Anterior cingulate cortex (tissue), 58 donors: Measurements from ENCODE around the gene LCN10.
"Not testable (repeated sequence)": the region's sequence is repeated elsewhere in the genome, so short reads cannot be mapped to it uniquely, and the experiment has no call there.

Experiments used
- DNase-seq, 58 donors: peaks; one replicate each; lab custom pipeline; 2025; lab: John Stamatoyannopoulos, UW

LCN10 gene

GRCh38 chr9:136756134-136756438, 13.3 kb upstream of the LCN10 start:
- DNase-seq = no peak

GRCh38 chr9:136755302-136756133, 12.8 kb upstream of the LCN10 start:
- DNase-seq = not testable (repeated sequence)

GRCh38 chr9:136754626-136755301, 12.0 kb upstream of the LCN10 start:
- DNase-seq = no peak

- DNase-seq = no peak
These were observed 11.4 kb upstream of the LCN10 start for GRCh38 chr9:136754059-136754572.

GRCh38 chr9:136753371-136754058, 10.8 kb upstream of the LCN10 start:
- no peak for DNase-seq

GRCh38 chr9:136751814-136752213, 9.1 kb upstream of the LCN10 start:
- DNase-seq = no peak

GRCh38 chr9:136751244-136751643, 8.5 kb upstream of the LCN10 start:
- no peak for DNase-seq

GRCh38 chr9:136750526-136750925, 7.8 kb upstream of the LCN10 start:
- DNase-seq = no peak

GRCh38 chr9:136748666-136749611, 6.2 kb upstream of the LCN10 start:
- peak in 1 of 58 donors; percentile 15 for DNase-seq

- no peak for DNase-seq
These were observed 5.5 kb upstream of the LCN10 start, which contains the start of gene LCN6 for GRCh38 chr9:136748201-136748600. Gene LCN6 (minus strand): TSS chr9:136748525. CDS start chr9:136748483, 42 bp downstream.

- no peak for DNase-seq
These were observed 4.7 kb upstream of the LCN10 start for GRCh38 chr9:136747161-136748060.

GRCh38 chr9:136746621-136747020, 3.9 kb upstream of the LCN10 start:
- no peak for DNase-seq

- DNase-seq = no peak
These were observed 3.4 kb upstream of the LCN10 start for GRCh38 chr9:136746155-136746490.

- no peak for DNase-seq
These were observed 2.8 kb upstream of the LCN10 start for GRCh38 chr9:136745389-136746154.

GRCh38 chr9:136744773-136745172, 2.0 kb upstream of the LCN10 start:
- DNase-seq = no peak

GRCh38 chr9:136743639-136744211, 985 bp upstream of the LCN10 start:
- DNase-seq = no peak

GRCh38 chr9:136741883-136742571, 713 bp downstream of the LCN10 start:
- DNase-seq = no peak
